ENCODE data around the gene SLC13A5. TPM values are rescaled to one million over a fixed set of nuclear protein-coding genes. Genes with fewer than 3 reads are reported as not detected.

The SLC13A5 gene
- total RNA-seq, 1 donor from 2014 or later = not detected

- no peak overlapping the region for H3K4me3 ChIP-seq
- H3K36me3 ChIP-seq = no peaks in the 10 kb centered on the region
- no peaks in the 10 kb centered on the region for H3K4me1 ChIP-seq
- no peak for TF ChIP-seq CTCF (IDR thresholded peaks at IDR 0.05)
- no peak for ATAC-seq
- peaks cover 22% of the 10 kb centered on the region for H3K27me3 ChIP-seq
- H3K27ac ChIP-seq = no peak overlapping the region
- no peaks in the 10 kb centered on the region for H3K9me3 ChIP-seq
- DNase-seq = no peak
- intact Hi-C loops (cut with DNase I) = no loop called here
Measured at GRCh38 chr17:6704470-6705052, 8.6 kb downstream of the SLC13A5 start.

- DNase-seq (no peak), ATAC-seq (no peak)
- H3K9me3 ChIP-seq = no peaks in the 10 kb centered on the region
- H3K27me3 ChIP-seq = peaks cover 20% of the 10 kb centered on the region
- H3K4me3 ChIP-seq = no peak overlapping the region
- no peak for TF ChIP-seq CTCF (IDR thresholded peaks at IDR 0.05)
- H3K27ac ChIP-seq = no peak overlapping the region
- H3K4me1 ChIP-seq = no peaks in the 10 kb centered on the region
- H3K36me3 ChIP-seq = no peaks in the 10 kb centered on the region
- intact Hi-C loops (cut with DNase I) = no loop called here
Measured at GRCh38 chr17:6703751-6704150, 9.4 kb downstream of the SLC13A5 start.

GRCh38 chr17:6702567-6703215, 10.5 kb downstream of the SLC13A5 start:
- intact Hi-C loops (cut with DNase I) = no loop called here
- no peaks in the 10 kb centered on the region for H3K36me3 ChIP-seq
- H3K4me3 ChIP-seq = no peak overlapping the region
- H3K27me3 ChIP-seq = peaks cover 11% of the 10 kb centered on the region
- H3K27ac ChIP-seq = no peak overlapping the region
- no peak for TF ChIP-seq CTCF (IDR thresholded peaks at IDR 0.05)
- ATAC-seq = no peak
- H3K9me3 ChIP-seq = no peaks in the 10 kb centered on the region
- H3K4me1 ChIP-seq = no peaks in the 10 kb centered on the region
- DNase-seq = no peak

- Histone ChIP-seq H3K27ac (no peak overlapping the region), H3K4me1 (no peaks in the 10 kb centered on the region), H3K27me3 (peaks cover 6% of the 10 kb centered on the region), H3K36me3 (no peaks in the 10 kb centered on the region), H3K4me3 (no peak overlapping the region), H3K9me3 (no peaks in the 10 kb centered on the region)
- intact Hi-C loops (cut with DNase I) = no loop called here
- ATAC-seq (peak; percentile 68), DNase-seq (no peak)
- peak; percentile 26 for TF ChIP-seq CTCF (IDR thresholded peaks at IDR 0.05)
Measured at GRCh38 chr17:6701719-6702118, 11.4 kb downstream of the SLC13A5 start.

GRCh38 chr17:6700948-6701307, 12.2 kb downstream of the SLC13A5 start:
- intact Hi-C loops (cut with DNase I) = no loop called here
- no peak for TF ChIP-seq CTCF (IDR thresholded peaks at IDR 0.05)
- Histone ChIP-seq H3K27ac (no peak overlapping the region), H3K4me3 (no peak overlapping the region), H3K4me1 (no peaks in the 10 kb centered on the region), H3K36me3 (no peaks in the 10 kb centered on the region), H3K27me3 (no peaks in the 10 kb centered on the region), H3K9me3 (no peaks in the 10 kb centered on the region)
- DNase-seq (peak; percentile 54), ATAC-seq (no peak)

All from upper lobe of right lung (tissue), 1 donor.